GM23338 (cell line): ENCODE results near the gene MYH7.

Experiments used
- EZH2 ChIP-seq: fragments of 200-600 bp; sonication (generic); IDR thresholded peaks from one replicate; pipeline ENCODE4 v1.8.0; 2017; ENCODE audit warnings: antibody characterized with exemption, mild to moderate bottlenecking, low read depth; ENCODE audit not compliant: unreplicated experiment
- JUNB ChIP-seq: IDR thresholded peaks from one replicate; pipeline ENCODE4 v1.6.1; 2016; ENCODE audit warnings: antibody characterized with exemption; ENCODE audit not compliant: unreplicated experiment
- POLR2AphosphoS5 ChIP-seq: IDR thresholded peaks from 2 replicates; pipeline ENCODE4 v1.6.1; 2016; ENCODE audit warnings: antibody characterized with exemption, low read depth
- TF ChIP-seq, protein P1 (sequence below), 2 experiments: fragments of 200-600 bp in 1 of 2; sonication (generic) in 1 of 2; conservative IDR thresholded peaks; 2 replicates each; pipeline versions ENCODE4 v1.5.1 to v1.6.1; 2016 to 2017; ENCODE audit warnings: antibody characterized with exemption in 2 of 2, low read depth in 2 of 2, mild to moderate bottlenecking in 2 of 2, moderate library complexity in 1 of 2
- TF ChIP-seq, protein P2 (sequence below): IDR thresholded peaks from one replicate; pipeline ENCODE4 v1.6.1; 2018; ENCODE audit warnings: antibody characterized with exemption; ENCODE audit not compliant: unreplicated experiment

DNA sequence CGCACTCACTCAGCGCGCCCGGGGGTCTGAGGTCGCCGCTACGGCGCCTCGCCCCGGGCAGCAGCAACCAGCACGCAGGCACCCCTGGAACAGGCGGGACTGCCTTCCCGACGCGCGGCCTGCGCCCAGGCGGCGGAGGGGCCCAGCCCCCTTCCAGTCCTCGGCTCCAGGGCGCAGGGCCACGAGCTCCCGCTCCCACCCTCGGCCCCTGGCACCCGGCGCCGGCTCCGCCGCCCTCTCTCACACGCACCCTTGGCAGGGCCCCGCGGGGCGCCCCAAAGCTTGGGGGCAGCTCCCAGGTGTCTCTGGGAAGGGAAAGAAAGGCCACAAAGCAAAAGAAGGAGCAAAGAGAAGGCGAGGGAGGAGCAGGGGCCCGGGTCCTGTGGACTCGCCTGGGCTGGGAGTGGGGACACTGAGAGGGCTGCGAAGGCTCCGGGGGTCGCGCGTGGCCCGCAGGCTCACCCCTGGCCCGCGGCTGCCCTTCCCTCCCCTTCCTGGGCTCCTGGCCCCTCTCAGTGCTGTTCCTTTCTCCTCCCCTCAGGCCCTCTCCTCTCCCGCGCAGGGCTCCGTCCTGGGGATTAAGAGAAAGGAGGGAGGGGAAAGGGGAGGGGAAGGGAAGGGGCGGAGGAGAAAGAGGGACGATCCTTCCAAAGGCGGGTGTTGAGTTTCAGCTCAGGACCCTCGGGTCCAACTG lies 69.6 kb downstream of the MYH7 start:
- TF ChIP-seq, protein P1, sequence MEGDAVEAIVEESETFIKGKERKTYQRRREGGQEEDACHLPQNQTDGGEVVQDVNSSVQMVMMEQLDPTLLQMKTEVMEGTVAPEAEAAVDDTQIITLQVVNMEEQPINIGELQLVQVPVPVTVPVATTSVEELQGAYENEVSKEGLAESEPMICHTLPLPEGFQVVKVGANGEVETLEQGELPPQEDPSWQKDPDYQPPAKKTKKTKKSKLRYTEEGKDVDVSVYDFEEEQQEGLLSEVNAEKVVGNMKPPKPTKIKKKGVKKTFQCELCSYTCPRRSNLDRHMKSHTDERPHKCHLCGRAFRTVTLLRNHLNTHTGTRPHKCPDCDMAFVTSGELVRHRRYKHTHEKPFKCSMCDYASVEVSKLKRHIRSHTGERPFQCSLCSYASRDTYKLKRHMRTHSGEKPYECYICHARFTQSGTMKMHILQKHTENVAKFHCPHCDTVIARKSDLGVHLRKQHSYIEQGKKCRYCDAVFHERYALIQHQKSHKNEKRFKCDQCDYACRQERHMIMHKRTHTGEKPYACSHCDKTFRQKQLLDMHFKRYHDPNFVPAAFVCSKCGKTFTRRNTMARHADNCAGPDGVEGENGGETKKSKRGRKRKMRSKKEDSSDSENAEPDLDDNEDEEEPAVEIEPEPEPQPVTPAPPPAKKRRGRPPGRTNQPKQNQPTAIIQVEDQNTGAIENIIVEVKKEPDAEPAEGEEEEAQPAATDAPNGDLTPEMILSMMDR (conservative IDR thresholded peaks at IDR 0.05; ENCODE audit: low read depth in 2 of 2), result no peak
- no peak for TF ChIP-seq JUNB
- peak; percentile 97 for TF ChIP-seq POLR2AphosphoS5
- TF ChIP-seq EZH2, result peak; percentile 39
- TF ChIP-seq, protein P2, sequence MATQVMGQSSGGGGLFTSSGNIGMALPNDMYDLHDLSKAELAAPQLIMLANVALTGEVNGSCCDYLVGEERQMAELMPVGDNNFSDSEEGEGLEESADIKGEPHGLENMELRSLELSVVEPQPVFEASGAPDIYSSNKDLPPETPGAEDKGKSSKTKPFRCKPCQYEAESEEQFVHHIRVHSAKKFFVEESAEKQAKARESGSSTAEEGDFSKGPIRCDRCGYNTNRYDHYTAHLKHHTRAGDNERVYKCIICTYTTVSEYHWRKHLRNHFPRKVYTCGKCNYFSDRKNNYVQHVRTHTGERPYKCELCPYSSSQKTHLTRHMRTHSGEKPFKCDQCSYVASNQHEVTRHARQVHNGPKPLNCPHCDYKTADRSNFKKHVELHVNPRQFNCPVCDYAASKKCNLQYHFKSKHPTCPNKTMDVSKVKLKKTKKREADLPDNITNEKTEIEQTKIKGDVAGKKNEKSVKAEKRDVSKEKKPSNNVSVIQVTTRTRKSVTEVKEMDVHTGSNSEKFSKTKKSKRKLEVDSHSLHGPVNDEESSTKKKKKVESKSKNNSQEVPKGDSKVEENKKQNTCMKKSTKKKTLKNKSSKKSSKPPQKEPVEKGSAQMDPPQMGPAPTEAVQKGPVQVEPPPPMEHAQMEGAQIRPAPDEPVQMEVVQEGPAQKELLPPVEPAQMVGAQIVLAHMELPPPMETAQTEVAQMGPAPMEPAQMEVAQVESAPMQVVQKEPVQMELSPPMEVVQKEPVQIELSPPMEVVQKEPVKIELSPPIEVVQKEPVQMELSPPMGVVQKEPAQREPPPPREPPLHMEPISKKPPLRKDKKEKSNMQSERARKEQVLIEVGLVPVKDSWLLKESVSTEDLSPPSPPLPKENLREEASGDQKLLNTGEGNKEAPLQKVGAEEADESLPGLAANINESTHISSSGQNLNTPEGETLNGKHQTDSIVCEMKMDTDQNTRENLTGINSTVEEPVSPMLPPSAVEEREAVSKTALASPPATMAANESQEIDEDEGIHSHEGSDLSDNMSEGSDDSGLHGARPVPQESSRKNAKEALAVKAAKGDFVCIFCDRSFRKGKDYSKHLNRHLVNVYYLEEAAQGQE, result no peak
